NCI-H2227 (cell line): ENCODE data around the gene DDX55.

Experiments
- DNase-seq: peaks from one replicate; lab custom pipeline; 2025; ENCODE audit not compliant: unreplicated experiment; lab: John Stamatoyannopoulos, UW

The DDX55 gene

GRCh38 chr12:123608182-123608581, 6.3 kb downstream of the DDX55 start:
- no peak for DNase-seq

- no peak for DNase-seq
These were observed 12.2 kb downstream of the DDX55 start for GRCh38 chr12:123614110-123614509.

GRCh38 chr12:123614531-123614930, 12.6 kb downstream of the DDX55 start:
- no peak for DNase-seq

- no peak for DNase-seq
These were observed 15.2 kb downstream of the DDX55 start for GRCh38 chr12:123617144-123617543.

- DNase-seq: no peak
These were observed 15.7 kb downstream of the DDX55 start for GRCh38 chr12:123617580-123617979.

- DNase-seq: no peak
These were observed 19.2 kb downstream of the DDX55 start for GRCh38 chr12:123621101-123621500.

GRCh38 chr12:123621619-123622530, 20.0 kb downstream of the DDX55 start:
- no peak for DNase-seq

GRCh38 chr12:123633379-123634141, 31.7 kb downstream of the DDX55 start, which contains the start of the genes EIF2B1 and GTF2H3:
EIF2B1 (minus strand) TSS chr12:123633686; CDS start chr12:123633557, 129 bp downstream.
GTF2H3 (plus strand) TSS chr12:123633829; CDS start chr12:123633860, 31 bp downstream.
- peak; percentile 98 for DNase-seq

- no peak for DNase-seq
These were observed 32.3 kb downstream of the DDX55 start for GRCh38 chr12:123634142-123634561.

GRCh38 chr12:123643911-123644310, 42.0 kb downstream of the DDX55 start:
- no peak for DNase-seq

GRCh38 chr12:123645380-123645779, 43.5 kb downstream of the DDX55 start:
- no peak for DNase-seq

GRCh38 chr12:123645878-123646277, 44.0 kb downstream of the DDX55 start:
- no peak for DNase-seq

GRCh38 chr12:123648401-123648800, 46.5 kb downstream of the DDX55 start:
- no peak for DNase-seq

- DNase-seq: no peak
These were observed 52.3 kb downstream of the DDX55 start for GRCh38 chr12:123654129-123654701.

- DNase-seq: no peak
These were observed 53.5 kb downstream of the DDX55 start for GRCh38 chr12:123655420-123655819.

- DNase-seq: no peak
These were observed 54.5 kb downstream of the DDX55 start for GRCh38 chr12:123656392-123656791.

GRCh38 chr12:123657211-123657610, 55.3 kb downstream of the DDX55 start:
- DNase-seq: no peak

- DNase-seq: no peak
These were observed 58.3 kb downstream of the DDX55 start for GRCh38 chr12:123659996-123660727.

GRCh38 chr12:123667771-123668170, 65.9 kb downstream of the DDX55 start:
- no peak for DNase-seq
